GM21528 (cell line): ENCODE measurements around the gene MAPK1.
"Not testable (repeated sequence)": the region's sequence is repeated elsewhere in the genome, so short reads cannot be mapped to it uniquely, and the experiment has no call there.

Experiments
- ATAC-seq: cut with Tn5 transposase; IDR thresholded peaks from one replicate; pipeline ENCODE4 v1.9.1; 2021; ENCODE audit warnings: mild to moderate bottlenecking, moderate library complexity; ENCODE audit not compliant: unreplicated experiment, low FRiP score

Gene MAPK1

DNA sequence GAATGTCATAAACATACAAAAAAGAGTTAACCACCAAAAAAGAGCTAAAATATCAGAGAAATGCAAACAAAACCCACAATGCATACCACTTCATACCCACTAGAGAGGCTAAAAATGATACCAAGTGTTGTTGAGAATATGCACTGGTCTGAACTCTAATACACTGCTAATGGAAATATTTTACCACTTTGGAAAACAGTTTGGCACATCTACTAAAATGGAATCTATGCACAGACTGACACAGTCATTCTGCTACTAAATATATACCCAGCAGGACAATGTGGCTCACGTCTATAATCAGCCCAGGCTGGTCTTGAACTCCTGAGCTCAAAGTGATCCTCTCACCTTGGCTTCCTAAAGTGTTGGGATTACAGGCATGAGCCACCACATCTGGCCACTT, 18.0 kb downstream of the MAPK1 start:
- no peak for ATAC-seq

- not testable (repeated sequence) for ATAC-seq
Measured at GRCh38 chr22:21848057-21848456, 19.4 kb downstream of the MAPK1 start.

DNA sequence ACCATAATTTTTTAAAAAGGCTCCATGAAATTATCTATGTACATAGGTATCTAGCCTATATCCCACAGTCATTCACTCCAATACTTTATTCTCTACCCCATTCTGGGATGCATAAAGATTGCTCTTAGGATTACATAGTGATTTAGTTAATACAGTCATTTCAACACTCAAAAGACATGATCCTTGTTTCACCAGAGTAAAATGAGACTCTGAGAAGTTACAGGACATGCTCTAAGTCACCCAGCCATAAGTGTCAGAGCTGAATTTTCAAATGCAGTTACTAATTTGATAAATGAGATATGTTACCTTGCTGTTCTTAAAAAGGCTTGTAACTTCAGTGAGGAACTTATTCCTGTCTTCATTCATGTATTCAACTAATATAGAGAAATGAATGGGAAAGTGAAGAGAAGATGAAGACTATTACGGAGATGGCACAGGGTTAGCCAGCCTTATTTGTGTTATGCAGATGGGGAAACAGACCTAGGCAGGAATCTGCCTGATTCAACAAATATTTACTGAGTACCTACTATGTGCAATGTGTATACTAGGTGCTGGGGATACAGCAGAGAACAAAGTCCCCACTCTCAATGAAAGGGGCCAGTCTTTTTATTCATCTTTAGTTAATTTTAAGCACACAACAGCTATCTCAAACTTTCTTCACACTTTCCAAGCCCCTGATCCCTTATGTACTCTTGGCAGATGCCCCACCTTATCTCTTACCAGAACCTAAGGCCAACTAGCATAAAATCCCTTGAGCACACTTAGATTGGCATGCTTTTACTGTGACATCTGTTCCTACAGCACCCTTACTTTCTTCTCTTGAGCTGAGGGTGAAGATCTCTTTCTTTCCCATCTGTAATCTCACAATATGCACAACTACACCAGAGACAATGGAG, 21.6 kb downstream of the MAPK1 start:
- no peak for ATAC-seq

GRCh38 chr22:21842946-21843345, 24.5 kb downstream of the MAPK1 start:
- no peak for ATAC-seq

DNA sequence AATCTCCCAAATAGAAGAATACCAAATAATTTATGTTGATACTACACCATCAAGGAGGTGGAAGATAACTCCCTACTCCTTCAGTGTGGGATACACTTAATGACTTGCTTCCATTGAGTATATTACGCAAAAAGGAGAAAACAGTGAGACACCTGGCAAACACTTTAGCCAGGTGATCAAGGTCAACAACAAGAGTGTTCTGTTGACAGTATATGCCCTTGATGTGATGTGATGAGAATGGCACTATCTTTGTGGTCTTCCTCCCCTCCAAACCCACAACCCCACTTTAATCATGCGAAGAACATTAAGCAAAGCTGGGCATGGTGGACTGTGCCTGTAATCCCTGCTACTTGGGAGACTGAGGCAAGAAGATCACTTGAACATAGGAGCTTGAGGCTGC, 26.0 kb downstream of the MAPK1 start:
- ATAC-seq, result no peak

DNA sequence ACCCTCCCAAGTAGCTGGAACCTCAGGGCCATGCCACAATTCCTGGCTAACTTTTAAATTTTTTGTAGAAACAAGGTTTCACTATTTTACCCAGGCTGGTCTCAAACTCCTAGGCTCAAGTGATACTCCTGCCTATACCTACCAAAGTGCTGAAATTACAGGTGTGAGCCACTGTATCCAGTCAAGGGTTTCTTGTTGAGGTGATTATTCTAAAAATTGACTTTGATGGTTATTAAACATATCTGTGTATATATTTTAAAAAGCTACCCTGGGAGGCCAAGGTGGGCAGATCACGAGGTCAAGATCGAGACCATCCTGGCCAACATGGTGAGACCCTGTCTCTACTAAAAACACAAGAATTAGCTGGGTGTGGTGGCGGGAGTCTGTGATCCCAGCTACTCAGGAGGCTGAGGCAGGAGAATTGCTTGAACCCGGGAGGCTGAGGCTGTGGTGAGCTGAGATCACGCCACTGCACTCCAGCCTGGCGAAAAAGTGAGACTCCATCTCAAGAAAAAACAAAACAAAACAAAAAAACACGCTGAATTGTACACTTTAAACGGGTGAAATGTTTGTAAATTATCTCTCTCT, 27.1 kb downstream of the MAPK1 start:
- no peak for ATAC-seq

GRCh38 chr22:21839765-21840140, 27.7 kb downstream of the MAPK1 start:
- ATAC-seq, result no peak

- not testable (repeated sequence) for ATAC-seq
Measured at GRCh38 chr22:21839104-21839764, 28.2 kb downstream of the MAPK1 start.

- ATAC-seq, result no peak
Measured at GRCh38 chr22:21837248-21837979, 30.0 kb downstream of the MAPK1 start.

DNA sequence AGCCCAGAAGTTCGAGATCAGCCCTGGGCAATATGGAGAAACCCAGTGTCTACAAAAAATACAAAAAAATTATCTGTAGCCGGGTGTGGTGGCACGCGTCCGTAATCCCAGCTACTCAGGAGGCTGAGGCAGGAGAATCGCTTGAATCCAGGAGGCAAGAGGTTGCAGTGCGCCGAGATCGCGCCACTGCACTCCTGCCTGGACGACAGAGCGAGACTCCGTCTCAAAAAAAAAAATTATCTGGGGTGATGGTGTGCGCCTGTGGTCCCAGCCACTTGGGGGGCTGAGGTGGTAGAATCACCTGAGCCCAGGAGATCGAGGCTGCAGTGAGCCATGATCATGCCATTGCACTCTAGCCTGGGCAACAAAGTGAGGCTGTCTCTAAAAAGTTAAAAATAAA, 31.0 kb downstream of the MAPK1 start:
- not testable (repeated sequence) for ATAC-seq

GRCh38 chr22:21835378-21835777, 32.1 kb downstream of the MAPK1 start:
- no peak for ATAC-seq

- no peak for ATAC-seq
Measured at GRCh38 chr22:21834869-21835268, 32.6 kb downstream of the MAPK1 start.

- ATAC-seq, result no peak
Measured at GRCh38 chr22:21832291-21833290, 34.9 kb downstream of the MAPK1 start.

GRCh38 chr22:21829523-21829922, 37.9 kb downstream of the MAPK1 start:
- ATAC-seq, result no peak

DNA sequence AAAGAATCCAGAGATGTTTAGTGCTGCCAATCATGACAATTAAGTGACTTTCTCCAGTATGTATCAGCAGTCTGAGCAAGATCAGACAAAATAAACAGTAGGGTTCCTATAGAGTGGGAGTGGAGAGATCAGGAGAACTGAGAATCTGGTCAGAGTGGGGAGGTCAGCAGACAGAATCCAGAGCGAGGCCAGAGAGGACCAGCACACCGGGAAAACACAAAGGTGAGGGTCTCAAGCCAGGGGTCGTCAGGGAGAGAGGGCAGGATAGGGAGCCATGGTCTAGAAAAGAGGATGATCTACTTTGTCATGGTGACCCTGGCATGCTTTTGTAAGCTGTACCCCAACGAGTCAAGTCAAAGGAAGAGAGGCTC, 39.2 kb downstream of the MAPK1 start:
- no peak for ATAC-seq

DNA sequence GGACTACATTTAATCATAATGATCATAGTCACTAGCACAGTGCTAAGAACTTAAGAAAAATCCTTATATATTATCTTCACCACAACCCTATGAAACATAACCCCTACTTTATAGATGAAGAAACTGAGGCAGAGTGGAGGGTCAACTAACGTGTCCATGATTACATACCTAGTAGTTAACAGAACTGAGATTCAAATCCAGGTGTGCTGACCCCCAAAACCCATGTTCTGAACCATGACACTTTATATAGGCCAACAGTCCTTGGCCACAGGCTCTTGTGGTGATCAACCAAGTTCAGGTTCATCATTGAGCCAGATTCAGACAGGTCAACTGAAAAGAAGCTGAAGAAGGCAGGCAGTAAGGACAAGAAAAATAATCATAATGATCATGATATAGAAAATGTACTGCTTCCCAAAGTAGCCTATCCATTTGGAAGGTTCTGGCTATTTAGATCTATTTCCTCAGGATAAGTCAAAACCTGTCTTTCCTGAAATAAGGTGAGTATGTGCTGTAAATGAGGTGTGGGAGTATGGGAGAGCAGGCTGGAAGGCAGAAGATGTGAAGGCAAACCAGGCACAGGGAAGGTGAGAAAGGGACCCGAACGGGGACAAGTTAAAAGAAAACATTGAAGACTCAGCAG, 39.7 kb downstream of the MAPK1 start:
- no peak for ATAC-seq

- no peak for ATAC-seq
Measured at GRCh38 chr22:21826204-21826603, 41.2 kb downstream of the MAPK1 start.

- not testable (repeated sequence) for ATAC-seq
Measured at GRCh38 chr22:21824962-21825361, 42.5 kb downstream of the MAPK1 start.

DNA sequence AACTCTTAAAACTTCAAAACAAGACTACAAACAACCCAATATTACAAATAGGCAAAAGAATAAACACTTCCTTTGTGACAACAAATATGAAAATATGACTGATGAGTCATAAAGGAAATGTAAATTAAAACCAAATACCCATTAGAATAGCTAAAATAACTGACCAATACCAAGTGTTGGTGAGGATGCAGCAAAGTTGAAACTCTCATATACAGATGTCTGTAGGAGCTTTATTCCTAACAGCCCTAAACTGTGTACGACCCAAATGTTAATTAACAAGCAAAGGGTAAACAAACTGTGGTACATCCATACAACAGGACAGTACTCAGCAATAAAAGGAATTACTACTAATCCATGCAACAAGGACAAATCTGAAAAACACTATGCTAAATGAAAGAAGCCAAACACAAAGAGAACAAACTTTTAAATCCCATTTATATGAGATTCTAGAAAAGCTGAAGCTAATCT, 43.0 kb downstream of the MAPK1 start:
- ATAC-seq, result no peak
